Neural crest cell (in vitro differentiated cells): Measurements from ENCODE around the gene CATSPERZ. TPM values are rescaled to one million over a fixed set of nuclear protein-coding genes. Genes with fewer than 3 reads are reported as not detected.

ENCODE experiments used
- DNase-seq: peaks from one replicate; pipeline ENCODE4 v3.0.0; 2021; ENCODE audit warnings: low read depth, mixed read lengths, low spot score
- H3K27ac Mint-ChIP-seq: one replicate; pipeline ENCODE4 v1.8.0; 2021; ENCODE audit warnings: mild to moderate bottlenecking, mixed read lengths; ENCODE audit not compliant: unreplicated experiment
- H3K27me3 Mint-ChIP-seq: 2 replicates; pipeline ENCODE4 v1.8.0; 2021; ENCODE audit warnings: low read depth, mild to moderate bottlenecking, mixed read lengths
- H3K36me3 Mint-ChIP-seq: 2 replicates; pipeline ENCODE4 v1.8.0; 2021; ENCODE audit warnings: low read depth, mild to moderate bottlenecking, mixed read lengths
- H3K4me1 Mint-ChIP-seq: 2 replicates; pipeline ENCODE4 v1.8.0; 2021; ENCODE audit warnings: mixed read lengths
- H3K4me3 Mint-ChIP-seq: one replicate; pipeline ENCODE4 v1.8.0; 2021; ENCODE audit warnings: mild to moderate bottlenecking, mixed read lengths
- H3K9me3 Mint-ChIP-seq: 2 replicates; pipeline ENCODE4 v1.8.0; 2021; ENCODE audit warnings: mixed read lengths
- total RNA-seq: library from RNA; stranded (reverse); gene quantifications from 2 replicates; pipeline ENCODE4 v1.2.1, GENCODE V29; 2021
- TF ChIP-seq, protein P1 (sequence below): fragments of 200-600 bp; sonication (generic); conservative IDR thresholded peaks from 2 replicates; pipeline ENCODE4 v1.5.0; 2021; ENCODE audit warnings: antibody characterized with exemption, mild to moderate bottlenecking

Gene CATSPERZ
- total RNA-seq, 1 donor from 2014 or later: not detected

DNA sequence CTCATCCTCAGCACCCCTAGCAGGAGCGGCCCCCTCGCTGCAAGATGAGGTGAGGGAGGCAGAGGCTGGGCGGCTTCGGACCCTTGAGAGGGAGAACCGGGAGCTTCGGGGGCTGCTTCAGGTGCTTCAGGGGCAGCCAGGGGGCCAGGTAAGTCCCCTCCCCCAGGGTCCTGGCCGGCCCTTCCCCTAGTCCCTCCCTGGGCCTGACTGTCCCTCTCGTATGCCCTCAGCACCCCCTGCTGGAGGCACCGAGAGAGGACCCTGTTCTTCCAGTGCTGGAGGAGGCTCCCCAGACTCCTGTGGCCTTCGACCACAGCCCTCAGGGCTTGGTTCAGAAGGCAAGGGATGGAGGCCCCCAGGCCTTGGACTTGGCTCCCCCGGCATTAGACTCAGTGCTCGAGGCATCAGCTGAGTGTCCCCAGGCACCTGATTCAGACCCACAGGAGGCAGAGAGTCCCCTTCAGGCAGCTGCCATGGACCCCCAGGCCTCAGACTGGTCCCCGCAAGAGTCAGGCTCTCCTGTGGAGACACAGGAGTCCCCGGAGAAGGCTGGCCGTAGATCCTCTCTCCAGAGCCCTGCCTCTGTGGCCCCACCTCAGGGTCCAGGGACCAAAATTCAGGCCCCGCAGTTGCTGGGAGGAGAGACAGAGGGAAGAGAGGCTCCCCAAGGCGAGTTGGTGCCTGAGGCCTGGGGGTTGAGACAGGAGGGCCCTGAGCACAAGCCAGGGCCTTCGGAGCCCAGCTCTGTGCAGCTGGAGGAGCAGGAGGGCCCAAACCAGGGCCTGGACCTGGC lies 43.8 kb downstream of the CATSPERZ start:
- Mint-ChIP-seq H3K4me3 (no peak overlapping the region), H3K9me3 (no peaks in the 10 kb centered on the region)

DNA sequence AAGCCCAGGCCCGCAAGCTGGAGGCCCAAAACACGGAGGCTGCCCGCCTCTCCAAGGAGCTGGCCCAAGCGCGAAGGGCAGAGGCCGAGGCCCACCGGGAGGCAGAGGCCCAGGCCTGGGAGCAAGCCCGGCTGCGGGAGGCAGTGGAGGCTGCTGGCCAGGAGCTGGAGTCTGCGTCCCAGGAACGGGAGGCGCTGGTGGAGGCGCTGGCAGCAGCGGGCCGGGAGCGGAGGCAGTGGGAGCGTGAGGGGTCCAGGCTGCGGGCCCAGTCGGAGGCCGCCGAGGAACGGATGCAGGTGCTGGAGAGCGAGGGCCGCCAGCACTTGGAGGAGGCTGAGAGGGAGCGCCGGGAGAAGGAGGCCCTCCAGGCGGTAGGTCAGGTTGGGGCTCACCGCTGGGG lies 44.6 kb downstream of the CATSPERZ start:
- Mint-ChIP-seq H3K4me1 (peaks cover 15% of the 10 kb centered on the region), H3K4me3 (no peak overlapping the region), H3K9me3 (no peaks in the 10 kb centered on the region), H3K27me3 (peaks cover 2% of the 10 kb centered on the region), H3K27ac (no peak overlapping the region), H3K36me3 (no peaks in the 10 kb centered on the region)
- DNase-seq: no peak
- TF ChIP-seq, protein P1, sequence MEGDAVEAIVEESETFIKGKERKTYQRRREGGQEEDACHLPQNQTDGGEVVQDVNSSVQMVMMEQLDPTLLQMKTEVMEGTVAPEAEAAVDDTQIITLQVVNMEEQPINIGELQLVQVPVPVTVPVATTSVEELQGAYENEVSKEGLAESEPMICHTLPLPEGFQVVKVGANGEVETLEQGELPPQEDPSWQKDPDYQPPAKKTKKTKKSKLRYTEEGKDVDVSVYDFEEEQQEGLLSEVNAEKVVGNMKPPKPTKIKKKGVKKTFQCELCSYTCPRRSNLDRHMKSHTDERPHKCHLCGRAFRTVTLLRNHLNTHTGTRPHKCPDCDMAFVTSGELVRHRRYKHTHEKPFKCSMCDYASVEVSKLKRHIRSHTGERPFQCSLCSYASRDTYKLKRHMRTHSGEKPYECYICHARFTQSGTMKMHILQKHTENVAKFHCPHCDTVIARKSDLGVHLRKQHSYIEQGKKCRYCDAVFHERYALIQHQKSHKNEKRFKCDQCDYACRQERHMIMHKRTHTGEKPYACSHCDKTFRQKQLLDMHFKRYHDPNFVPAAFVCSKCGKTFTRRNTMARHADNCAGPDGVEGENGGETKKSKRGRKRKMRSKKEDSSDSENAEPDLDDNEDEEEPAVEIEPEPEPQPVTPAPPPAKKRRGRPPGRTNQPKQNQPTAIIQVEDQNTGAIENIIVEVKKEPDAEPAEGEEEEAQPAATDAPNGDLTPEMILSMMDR: no peak

More for the DNA sequence above, 43.8 kb downstream of the CATSPERZ start:
- no peak overlapping the region for H3K27ac Mint-ChIP-seq
- TF ChIP-seq, protein P1: peak; percentile 42
- peaks cover 19% of the 10 kb centered on the region for H3K4me1 Mint-ChIP-seq
- no peaks in the 10 kb centered on the region for H3K36me3 Mint-ChIP-seq
- peaks cover 6% of the 10 kb centered on the region for H3K27me3 Mint-ChIP-seq
- no peak for DNase-seq

DNA sequence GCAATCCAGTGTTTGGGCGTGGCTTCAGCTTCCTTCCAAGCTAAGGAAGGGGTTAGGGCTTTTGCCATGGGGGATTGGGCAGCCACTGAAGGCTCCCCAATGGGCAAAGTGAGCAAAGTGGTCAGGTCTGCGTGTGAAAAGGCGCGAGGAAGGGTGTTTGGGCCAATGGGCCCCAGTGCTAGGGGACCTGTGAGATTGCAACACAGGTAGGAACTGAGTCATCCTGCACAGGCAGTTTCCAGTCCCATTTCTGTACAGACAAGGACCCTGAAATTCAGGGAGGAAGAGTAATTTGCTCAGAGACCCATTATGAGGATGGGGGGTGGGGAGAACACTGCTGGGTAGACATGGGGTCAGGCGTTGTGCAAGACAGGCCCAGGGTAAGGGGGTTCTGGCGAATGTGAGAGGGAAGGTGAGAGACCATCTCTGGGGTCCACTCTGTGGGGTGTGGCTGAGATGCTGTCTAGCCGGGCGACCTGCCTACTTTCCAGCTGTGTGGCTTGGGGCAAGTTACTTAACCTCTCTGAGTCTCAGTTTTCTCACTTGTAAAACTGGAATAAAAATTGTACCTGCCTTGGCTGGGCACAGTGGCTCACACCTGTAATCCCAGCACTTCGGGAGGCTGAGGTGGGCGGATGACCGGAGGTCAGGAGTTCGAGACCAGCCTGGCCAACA lies 47.2 kb downstream of the CATSPERZ start:
- DNase-seq: no peak
- Mint-ChIP-seq H3K27ac (peak overlapping the region; percentile 84), H3K36me3 (no peaks in the 10 kb centered on the region), H3K27me3 (no peaks in the 10 kb centered on the region), H3K4me1 (peaks cover 12% of the 10 kb centered on the region), H3K4me3 (no peak overlapping the region), H3K9me3 (no peaks in the 10 kb centered on the region)
- TF ChIP-seq, protein P1: no peak

DNA sequence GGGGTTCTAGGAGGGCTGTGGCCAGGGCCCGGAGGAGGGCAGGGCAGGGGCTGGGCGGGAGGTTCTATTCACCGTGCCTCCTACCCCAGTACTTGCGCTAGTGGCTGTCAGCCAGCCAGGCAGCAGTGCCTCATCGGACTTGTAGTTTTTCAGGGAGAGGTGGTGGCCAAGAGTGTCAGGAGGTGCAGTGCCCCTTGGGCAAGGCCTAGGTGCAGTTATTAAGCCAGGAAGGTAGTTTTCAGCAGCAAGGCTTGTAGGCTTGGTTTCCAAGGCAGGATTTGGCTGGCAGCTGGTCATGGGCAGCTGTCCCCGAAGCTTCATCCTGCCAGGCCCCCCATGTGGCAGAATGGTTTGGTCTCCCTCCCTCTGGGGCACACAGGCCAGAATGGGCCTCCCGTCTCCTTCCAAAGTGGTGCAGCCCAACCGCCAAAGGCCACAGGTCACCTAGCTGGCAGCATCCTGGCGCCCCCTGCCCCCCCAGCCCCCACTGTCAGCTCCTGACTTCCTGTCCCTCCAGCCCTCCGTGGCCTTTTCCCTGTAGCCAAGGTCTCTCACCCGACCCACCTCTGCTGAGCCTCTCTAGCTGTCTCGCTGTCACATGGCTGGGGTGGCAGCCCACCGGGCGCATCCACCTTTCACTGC lies 48.3 kb downstream of the CATSPERZ start:
- no peak overlapping the region for H3K4me3 Mint-ChIP-seq
- no peak overlapping the region for H3K27ac Mint-ChIP-seq
- peaks cover 12% of the 10 kb centered on the region for H3K4me1 Mint-ChIP-seq
- no peaks in the 10 kb centered on the region for H3K36me3 Mint-ChIP-seq
- H3K27me3 Mint-ChIP-seq: no peaks in the 10 kb centered on the region
- no peak for DNase-seq
- H3K9me3 Mint-ChIP-seq: no peaks in the 10 kb centered on the region
- TF ChIP-seq, protein P1: no peak

DNA sequence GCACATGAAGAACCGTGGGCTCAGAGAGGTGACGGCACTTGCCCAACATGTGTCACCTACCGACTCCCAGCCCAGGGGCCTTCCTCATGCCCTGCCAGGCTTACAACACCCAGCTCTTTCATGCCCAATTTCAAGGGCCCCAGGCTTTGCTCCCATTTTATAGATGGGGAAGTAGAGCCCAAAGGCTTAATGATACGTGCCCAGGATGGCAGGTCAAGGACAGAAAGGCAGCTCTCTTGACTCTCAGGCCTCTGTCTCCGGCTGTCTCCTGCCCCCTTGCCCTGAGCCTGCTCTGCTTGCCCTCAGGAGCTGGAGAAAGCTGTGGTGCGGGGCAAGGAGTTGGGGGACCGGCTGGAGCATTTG lies 48.8 kb downstream of the CATSPERZ start:
- Mint-ChIP-seq H3K27me3 (no peaks in the 10 kb centered on the region), H3K27ac (no peak overlapping the region), H3K4me3 (no peak overlapping the region), H3K4me1 (peaks cover 12% of the 10 kb centered on the region), H3K9me3 (no peaks in the 10 kb centered on the region), H3K36me3 (no peaks in the 10 kb centered on the region)
- no peak for DNase-seq
- TF ChIP-seq, protein P1: no peak
